Immature natural killer cell (primary cell): ENCODE measurements around the gene CTXN3. TPM values are rescaled to one million over a fixed set of nuclear protein-coding genes. Genes with fewer than 3 reads are reported as not detected.

Experiments
- DNase-seq, 3 donors: peaks; one replicate each; pipeline ENCODE4 v3.0.0; 2022; ENCODE audit warnings: mixed read lengths in 1 of 3
- H3K27ac Mint-ChIP-seq, 6 donors: one replicate each; pipeline ENCODE4 v1.8.0; 2020; ENCODE audit warnings: mixed read lengths in 6 of 6, mild to moderate bottlenecking in 5 of 6, inconsistent platforms in 4 of 6, moderate library complexity in 3 of 6
- H3K27me3 Mint-ChIP-seq, 3 donors: one replicate each; pipeline ENCODE4 v1.8.0; 2020 to 2021; ENCODE audit warnings: low read depth in 3 of 3, mild to moderate bottlenecking in 3 of 3, mixed read lengths in 3 of 3, moderate library complexity in 3 of 3, inconsistent platforms in 1 of 3
- H3K36me3 Mint-ChIP-seq, 3 donors: one replicate each; pipeline ENCODE4 v1.8.0; 2020; ENCODE audit warnings: mixed read lengths in 3 of 3, inconsistent platforms in 2 of 3, mild to moderate bottlenecking in 2 of 3
- H3K4me1 Mint-ChIP-seq, 2 donors: one replicate each; pipeline ENCODE4 v1.8.0; 2020; ENCODE audit warnings: inconsistent platforms in 2 of 2, mild to moderate bottlenecking in 2 of 2, mixed read lengths in 2 of 2, moderate library complexity in 1 of 2
- H3K4me3 Mint-ChIP-seq, 5 donors: one replicate each; pipeline ENCODE4 v1.8.0; 2020; ENCODE audit warnings: mild to moderate bottlenecking in 5 of 5, mixed read lengths in 5 of 5, inconsistent platforms in 3 of 5, moderate library complexity in 3 of 5
- H3K9me3 Mint-ChIP-seq, 6 donors: one replicate each; pipeline ENCODE4 v1.8.0; 2020; ENCODE audit warnings: mild to moderate bottlenecking in 6 of 6, mixed read lengths in 6 of 6, inconsistent platforms in 4 of 6, moderate library complexity in 3 of 6
- polyA plus RNA-seq, 3 donors: library from polyadenylated mRNA; unstranded; fragments of 300-500 nt; fragmentation: Illumina TruSeq; gene quantifications; one replicate each; pipeline ENCODE4 v1.2.3, GENCODE V29; 2021

The CTXN3 gene
- polyA plus RNA-seq, 3 donors from 2014 or later = not detected

GRCh38 chr5:127695346-127695745 is 46.5 kb downstream of the CTXN3 start:
- no peaks in the 10 kb centered on the region for H3K4me1 Mint-ChIP-seq
- peaks cover 0 to 6% (median 4%) of the 10 kb centered on the region in 3 donors for H3K27me3 Mint-ChIP-seq
- H3K27ac Mint-ChIP-seq = no peak overlapping the region
- H3K36me3 Mint-ChIP-seq = no peaks in the 10 kb centered on the region
- no peak for DNase-seq
- H3K9me3 Mint-ChIP-seq = peaks cover 0 to 4% (median 0%) of the 10 kb centered on the region in 6 donors
- no peak overlapping the region for H3K4me3 Mint-ChIP-seq

GRCh38 chr5:127696683-127697082 is 47.8 kb downstream of the CTXN3 start:
- H3K4me1 Mint-ChIP-seq = no peaks in the 10 kb centered on the region
- no peak overlapping the region for H3K27ac Mint-ChIP-seq
- DNase-seq = no peak
- H3K27me3 Mint-ChIP-seq = peaks cover 0 to 4% (median 0%) of the 10 kb centered on the region in 3 donors
- H3K4me3 Mint-ChIP-seq = no peak overlapping the region
- H3K36me3 Mint-ChIP-seq = no peaks in the 10 kb centered on the region
- H3K9me3 Mint-ChIP-seq = peaks cover 0 to 4% (median 0%) of the 10 kb centered on the region in 6 donors

GRCh38 chr5:127697894-127698600 is 49.2 kb downstream of the CTXN3 start:
- Mint-ChIP-seq H3K4me1 (no peaks in the 10 kb centered on the region), H3K9me3 (peaks cover 0 to 4% (median 0%) of the 10 kb centered on the region in 6 donors), H3K27me3 (peaks cover 0 to 4% (median 2%) of the 10 kb centered on the region in 3 donors), H3K27ac (no peak overlapping the region), H3K36me3 (no peaks in the 10 kb centered on the region), H3K4me3 (no peak overlapping the region)
- DNase-seq = no peak

- no peak overlapping the region for H3K27ac Mint-ChIP-seq
- no peaks in the 10 kb centered on the region for H3K36me3 Mint-ChIP-seq
- H3K4me3 Mint-ChIP-seq = no peak overlapping the region
- H3K27me3 Mint-ChIP-seq = peaks cover 0 to 6% (median 2%) of the 10 kb centered on the region in 3 donors
- H3K4me1 Mint-ChIP-seq = no peaks in the 10 kb centered on the region
- DNase-seq = no peak
- peaks cover 0 to 4% (median 0%) of the 10 kb centered on the region in 6 donors for H3K9me3 Mint-ChIP-seq
Measured at GRCh38 chr5:127699416-127699815, 50.5 kb downstream of the CTXN3 start.

- Mint-ChIP-seq H3K9me3 (peaks cover 0 to 4% (median 0%) of the 10 kb centered on the region in 6 donors), H3K4me1 (no peaks in the 10 kb centered on the region), H3K4me3 (no peak overlapping the region), H3K27me3 (peaks cover 2 to 6% (median 3%) of the 10 kb centered on the region in 3 donors), H3K36me3 (no peaks in the 10 kb centered on the region), H3K27ac (no peak overlapping the region)
- DNase-seq = no peak
Measured at GRCh38 chr5:127700237-127700766, 51.4 kb downstream of the CTXN3 start.

GRCh38 chr5:127702434-127702833 is 53.6 kb downstream of the CTXN3 start:
- no peak for DNase-seq
- no peak overlapping the region for H3K4me3 Mint-ChIP-seq
- H3K27ac Mint-ChIP-seq = no peak overlapping the region
- no peaks in the 10 kb centered on the region for H3K36me3 Mint-ChIP-seq
- H3K27me3 Mint-ChIP-seq = peaks cover 3 to 4% (median 3%) of the 10 kb centered on the region in 3 donors
- peaks cover 0 to 2% (median 0%) of the 10 kb centered on the region in 6 donors for H3K9me3 Mint-ChIP-seq
- no peaks in the 10 kb centered on the region for H3K4me1 Mint-ChIP-seq

GRCh38 chr5:127702926-127703561 is 54.2 kb downstream of the CTXN3 start, which contains the start of gene CCDC192:
CCDC192 (plus strand) TSS chr5:127703391; CDS start chr5:127703446, 55 bp downstream.
- Mint-ChIP-seq H3K27ac (no peak within 1 kb of the TSS), H3K27me3 (peaks cover 3 to 4% (median 3%) of the 10 kb centered on the region in 3 donors), H3K4me3 (no peak within 1 kb of the TSS), H3K9me3 (peaks cover 0 to 2% (median 0%) of the 10 kb centered on the region in 6 donors), H3K36me3 (no peaks in the 10 kb centered on the region), H3K4me1 (no peaks in the 10 kb centered on the region)
- DNase-seq = no peak

GRCh38 chr5:127705120-127705892 is 56.4 kb downstream of the CTXN3 start:
- peaks cover 3 to 4% (median 3%) of the 10 kb centered on the region in 3 donors for H3K27me3 Mint-ChIP-seq
- H3K9me3 Mint-ChIP-seq = peaks cover 0 to 1% (median 0%) of the 10 kb centered on the region in 6 donors
- no peak overlapping the region for H3K27ac Mint-ChIP-seq
- no peak for DNase-seq
- H3K4me3 Mint-ChIP-seq = no peak overlapping the region
- no peaks in the 10 kb centered on the region for H3K36me3 Mint-ChIP-seq
- no peaks in the 10 kb centered on the region for H3K4me1 Mint-ChIP-seq

GRCh38 chr5:127706691-127707090 is 57.8 kb downstream of the CTXN3 start:
- DNase-seq = no peak
- H3K27ac Mint-ChIP-seq = no peak overlapping the region
- no peaks in the 10 kb centered on the region for H3K36me3 Mint-ChIP-seq
- H3K4me1 Mint-ChIP-seq = no peaks in the 10 kb centered on the region
- H3K27me3 Mint-ChIP-seq = peaks cover 3 to 4% (median 3%) of the 10 kb centered on the region in 3 donors
- H3K4me3 Mint-ChIP-seq = no peak overlapping the region
- H3K9me3 Mint-ChIP-seq = peaks cover 0 to 1% (median 0%) of the 10 kb centered on the region in 6 donors

GRCh38 chr5:127707209-127707608 is 58.3 kb downstream of the CTXN3 start:
- peaks cover 3 to 4% (median 3%) of the 10 kb centered on the region in 3 donors for H3K27me3 Mint-ChIP-seq
- H3K36me3 Mint-ChIP-seq = no peaks in the 10 kb centered on the region
- H3K4me3 Mint-ChIP-seq = no peak overlapping the region
- no peaks in the 10 kb centered on the region for H3K4me1 Mint-ChIP-seq
- peaks cover 0 to 1% (median 0%) of the 10 kb centered on the region in 6 donors for H3K9me3 Mint-ChIP-seq
- DNase-seq = no peak
- no peak overlapping the region for H3K27ac Mint-ChIP-seq

Other genes with a start within 250 kb of the CTXN3 start
- gene PRRC1, start 131.4 kb upstream of the CTXN3 start, polyA plus RNA-seq = 10 to 100 TPM; 18.2 to 36.5 (median 36.3) TPM
- not detected for gene CCDC192, start 54.3 kb downstream of the CTXN3 start, polyA plus RNA-seq